ENCODE results near the gene NEDD4L.
A peak's percentile ranks its signal among the peaks of the same experiment; 100 is the strongest.

The NEDD4L gene

GRCh38 chr18:58389745-58390144 is 345.7 kb downstream of the NEDD4L start:
- DNase-seq: no peak

- DNase-seq: no peak
Observed at GRCh38 chr18:58390399-58390798, 346.4 kb downstream of the NEDD4L start.

GRCh38 chr18:58391231-58391825 is 347.3 kb downstream of the NEDD4L start:
- peak; percentile 54 for DNase-seq

GRCh38 chr18:58391932-58392323 is 347.9 kb downstream of the NEDD4L start:
- DNase-seq: no peak

- DNase-seq: peak; percentile 70
Observed at GRCh38 chr18:58392324-58393000, 348.4 kb downstream of the NEDD4L start.

GRCh38 chr18:58393295-58393694 is 349.3 kb downstream of the NEDD4L start:
- DNase-seq: peak; percentile 27

GRCh38 chr18:58394046-58394445 is 350.0 kb downstream of the NEDD4L start:
- peak; percentile 25 for DNase-seq

- DNase-seq: peak; percentile 30
Observed at GRCh38 chr18:58394602-58395425, 350.8 kb downstream of the NEDD4L start.

- DNase-seq: no peak
Observed at GRCh38 chr18:58396144-58396543, 352.1 kb downstream of the NEDD4L start.

GRCh38 chr18:58396966-58397365 is 352.9 kb downstream of the NEDD4L start:
- DNase-seq: no peak

GRCh38 chr18:58397385-58398132 is 353.5 kb downstream of the NEDD4L start:
- DNase-seq: no peak

GRCh38 chr18:58398648-58399398 is 354.8 kb downstream of the NEDD4L start:
- no peak for DNase-seq

- DNase-seq: no peak
Observed at GRCh38 chr18:58400331-58400870, 356.4 kb downstream of the NEDD4L start.

GRCh38 chr18:58401191-58401590 is 357.2 kb downstream of the NEDD4L start:
- DNase-seq: no peak

- no peak for DNase-seq
Observed at GRCh38 chr18:58402247-58402646, 358.2 kb downstream of the NEDD4L start.

- no peak for DNase-seq
Observed at GRCh38 chr18:58402951-58403702, 359.1 kb downstream of the NEDD4L start.

GRCh38 chr18:58403799-58404455 is 359.9 kb downstream of the NEDD4L start:
- DNase-seq: no peak

GRCh38 chr18:58405107-58405898 is 361.3 kb downstream of the NEDD4L start:
- no peak for DNase-seq

- DNase-seq: no peak
Observed at GRCh38 chr18:58407263-58407648, 363.2 kb downstream of the NEDD4L start.
